Upper lobe of left lung (tissue), 4 donors: ENCODE measurements around the gene CCDC192.

Experiments
- CTCF ChIP-seq, 6 experiments: fragments of 450-650 bp in 4 of 6; fragments of 200-600 bp in 2 of 6; sonication (generic) in 2 of 6; IDR thresholded peaks; one replicate each; pipeline ENCODE4 v1.5.1; 2016 to 2019; ENCODE audit warnings: antibody characterized with exemption in 6 of 6
- POLR2A ChIP-seq, 4 donors: fragments of 450-650 bp; IDR thresholded peaks; one replicate each; pipeline ENCODE4 v1.5.1; 2016 to 2017; ENCODE audit warnings: antibody characterized with exemption in 4 of 4, mild to moderate bottlenecking in 2 of 4

DNA sequence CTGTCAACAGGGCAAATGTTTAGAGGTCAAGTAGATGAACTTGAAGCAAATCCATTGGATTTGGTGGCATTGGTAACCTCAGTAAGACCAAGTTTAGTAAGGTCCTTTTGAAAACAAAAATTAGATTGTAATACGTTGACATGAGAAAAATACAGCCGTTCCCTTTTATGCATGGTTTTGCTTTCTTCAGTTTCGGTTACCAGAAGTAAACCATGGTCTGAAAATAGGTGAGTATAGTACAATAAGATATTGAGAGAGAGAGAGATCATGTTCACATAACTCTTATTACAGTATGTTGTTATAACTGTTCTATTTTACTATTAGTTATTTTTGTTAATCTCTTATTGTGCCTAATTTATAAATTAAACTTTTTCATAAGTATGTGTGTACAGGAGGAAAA, 223.8 kb downstream of the CCDC192 start:
- TF ChIP-seq CTCF (IDR thresholded peaks at IDR 0.05) (no peak), POLR2A (IDR thresholded peaks at IDR 0.05) (no peak)
